MM.1S (cell line): ENCODE data around the gene TOPAZ1.

Experiments used
- DNase-seq: peaks from one replicate; pipeline ENCODE4 v3.0.0-alpha.2; 2015
- H2AFZ ChIP-seq: fragments of 300-600 bp; sonication (generic); 2 replicates; pipeline ENCODE4 v1.6.0; 2016; ENCODE audit warnings: antibody characterized with exemption, low read length
- H3F3A ChIP-seq: fragments of 300-600 bp; sonication (generic); 2 replicates; pipeline ENCODE4 v1.6.1; 2016; ENCODE audit warnings: mild to moderate bottlenecking, antibody characterized with exemption, low read length, moderate library complexity, mixed read lengths; ENCODE audit not compliant: insufficient read depth
- H3K27ac ChIP-seq: fragments of 300-600 bp; sonication (generic); 2 replicates; pipeline ENCODE4 v1.5.1; 2016; ENCODE audit warnings: mild to moderate bottlenecking, low read length
- H3K27me3 ChIP-seq: fragments of 300-600 bp; sonication (generic); replicated peaks from 2 replicates; pipeline ENCODE4 v1.6.0; 2016; ENCODE audit warnings: low read length; ENCODE audit not compliant: insufficient read depth
- H3K36me3 ChIP-seq: fragments of 300-600 bp; sonication (generic); replicated peaks from 2 replicates; pipeline ENCODE4 v1.6.1; 2016; ENCODE audit warnings: mild to moderate bottlenecking, low read length, mixed read lengths; ENCODE audit not compliant: insufficient read depth
- H3K4me1 ChIP-seq: fragments of 300-600 bp; sonication (generic); 2 replicates; pipeline ENCODE4 v1.6.1; 2016; ENCODE audit warnings: low read length, mixed read lengths
- H3K4me2 ChIP-seq: fragments of 300-600 bp; sonication (generic); 2 replicates; pipeline ENCODE4 v1.6.0; 2016; ENCODE audit warnings: low read depth, low read length
- H3K4me3 ChIP-seq: fragments of 300-600 bp; sonication (generic); 2 replicates; pipeline ENCODE4 v1.5.1; 2016; ENCODE audit warnings: low read length, mixed read lengths
- H3K79me2 ChIP-seq: fragments of 300-600 bp; sonication (generic); 2 replicates; pipeline ENCODE4 v1.6.1; 2016; ENCODE audit warnings: mixed run types, low read length, mixed read lengths
- H3K9ac ChIP-seq: fragments of 300-600 bp; sonication (generic); 2 replicates; pipeline ENCODE4 v1.6.1; 2016; ENCODE audit warnings: low read length, mixed read lengths
- H3K9me2 ChIP-seq: fragments of 300-600 bp; sonication (generic); replicated peaks from 2 replicates; pipeline ENCODE4 v1.6.1; 2016; ENCODE audit warnings: mild to moderate bottlenecking, low read length, mixed read lengths; ENCODE audit not compliant: insufficient read depth
- H3K9me3 ChIP-seq: fragments of 300-600 bp; sonication (generic); replicated peaks from 2 replicates; pipeline ENCODE4 v1.6.1; 2016; ENCODE audit warnings: mild to moderate bottlenecking, low read length, mixed read lengths; ENCODE audit not compliant: insufficient read depth
- H4K20me1 ChIP-seq: fragments of 300-600 bp; sonication (generic); 2 replicates; pipeline ENCODE4 v1.6.1; 2016; ENCODE audit warnings: mild to moderate bottlenecking, low read length, moderate library complexity, mixed read lengths; ENCODE audit not compliant: insufficient read depth
- CTCF ChIP-seq: fragments of 300-600 bp; sonication (generic); IDR thresholded peaks from 2 replicates; pipeline ENCODE4 v1.5.1; 2016; ENCODE audit warnings: antibody characterized with exemption, low read length, mixed read lengths
- EZH2 ChIP-seq: fragments of 300-600 bp; sonication (generic); optimal IDR thresholded peaks from 2 replicates; pipeline ENCODE3; 2017; ENCODE audit warnings: low read depth, mild to moderate bottlenecking, antibody characterized with exemption, low read length, mixed read lengths
- EZH2phosphoT487 ChIP-seq: fragments of 300-600 bp; sonication (generic); IDR thresholded peaks from 2 replicates; pipeline ENCODE4 v1.6.1; 2018; ENCODE audit warnings: antibody characterized with exemption, low read length

Gene TOPAZ1

GRCh38 chr3:44226573-44226972, 15.1 kb upstream of the TOPAZ1 start:
- no peaks in the 10 kb centered on the region for H3K27me3 ChIP-seq
- H3K9ac ChIP-seq = no peak overlapping the region
- no peaks in the 10 kb centered on the region for H3F3A ChIP-seq
- H3K4me1 ChIP-seq = no peaks in the 10 kb centered on the region
- DNase-seq = no peak
- no peak overlapping the region for H3K27ac ChIP-seq
- no peaks in the 10 kb centered on the region for H3K79me2 ChIP-seq
- no peaks in the 10 kb centered on the region for H4K20me1 ChIP-seq
- H3K4me3 ChIP-seq = no peak overlapping the region
- H3K36me3 ChIP-seq = no peaks in the 10 kb centered on the region
- no peak overlapping the region for H2AFZ ChIP-seq
- no peak for TF ChIP-seq EZH2
- no peaks in the 10 kb centered on the region for H3K9me3 ChIP-seq
- no peak overlapping the region for H3K4me2 ChIP-seq
- H3K9me2 ChIP-seq = no peaks in the 10 kb centered on the region

- Histone ChIP-seq H3K36me3 (no peaks in the 10 kb centered on the region), H4K20me1 (no peaks in the 10 kb centered on the region), H3K4me2 (no peak overlapping the region), H3K27ac (no peak overlapping the region), H3F3A (no peaks in the 10 kb centered on the region), H3K4me3 (no peak overlapping the region), H2AFZ (no peak overlapping the region), H3K9me2 (no peaks in the 10 kb centered on the region), H3K27me3 (no peaks in the 10 kb centered on the region), H3K79me2 (no peaks in the 10 kb centered on the region), H3K9ac (no peak overlapping the region), H3K9me3 (no peaks in the 10 kb centered on the region), H3K4me1 (no peaks in the 10 kb centered on the region)
- no peak for TF ChIP-seq EZH2phosphoT487
- no peak for TF ChIP-seq CTCF
- no peak for TF ChIP-seq EZH2
- DNase-seq = no peak
Observed at GRCh38 chr3:44227632-44228031, 14.1 kb upstream of the TOPAZ1 start.

GRCh38 chr3:44228900-44229299, 12.8 kb upstream of the TOPAZ1 start:
- Histone ChIP-seq H3K4me3 (no peak overlapping the region), H3K4me1 (no peaks in the 10 kb centered on the region), H3K36me3 (no peaks in the 10 kb centered on the region), H4K20me1 (no peaks in the 10 kb centered on the region), H3K4me2 (no peak overlapping the region), H3K9ac (no peak overlapping the region), H2AFZ (no peak overlapping the region), H3K9me3 (no peaks in the 10 kb centered on the region), H3K9me2 (no peaks in the 10 kb centered on the region), H3K27ac (no peak overlapping the region), H3K27me3 (no peaks in the 10 kb centered on the region), H3F3A (no peaks in the 10 kb centered on the region), H3K79me2 (no peaks in the 10 kb centered on the region)
- no peak for TF ChIP-seq EZH2phosphoT487
- TF ChIP-seq EZH2 = no peak
- TF ChIP-seq CTCF = no peak
- DNase-seq = no peak

- Histone ChIP-seq H3K4me2 (no peak overlapping the region), H3K79me2 (no peaks in the 10 kb centered on the region), H3F3A (no peaks in the 10 kb centered on the region), H3K27ac (no peak overlapping the region), H3K9me2 (no peaks in the 10 kb centered on the region), H2AFZ (no peak overlapping the region), H4K20me1 (no peaks in the 10 kb centered on the region), H3K9ac (no peak overlapping the region), H3K4me3 (no peak overlapping the region), H3K9me3 (no peaks in the 10 kb centered on the region), H3K4me1 (no peaks in the 10 kb centered on the region), H3K27me3 (no peaks in the 10 kb centered on the region), H3K36me3 (no peaks in the 10 kb centered on the region)
- peak; percentile 15 for DNase-seq
- TF ChIP-seq CTCF (no peak), EZH2 (no peak)
Observed at GRCh38 chr3:44232407-44232806, 9.3 kb upstream of the TOPAZ1 start.
